ENCODE results near the gene REXO5. TPM values are rescaled to one million over a fixed set of nuclear protein-coding genes. Genes with fewer than 3 reads are reported as not detected.

REXO5 gene
- total RNA-seq (2021), result 6.7 and 7.6 TPM in 2 replicates
- long read RNA-seq, transcript REXO5-201 (20 exons, 2,722 nt), result major isoform, 50 of 95 reads
- long read RNA-seq, partial matches to known transcripts, result 5 of 95 reads
- long read RNA-seq, other reads (novel, unspliced or antisense), result 35 of 95 reads

- Histone ChIP-seq H2BK5ac (ENCODE audit: insufficient read length, low read length) (no peak within 1 kb of the TSS), H4K91ac (ENCODE audit: insufficient read length, low read depth, low read length) (no peak within 1 kb of the TSS), H2BK12ac (ENCODE audit: insufficient read length, low read depth, low read length) (no peak within 1 kb of the TSS), H3K56ac (ENCODE audit: insufficient read length, low read depth, low read length) (no peak within 1 kb of the TSS), H3K9me3 (ENCODE audit: control insufficient read depth, low read depth, low read length) (no peaks in the 10 kb centered on the region), H2AFZ (ENCODE audit: low read length) (no peak within 1 kb of the TSS), H3K4ac (ENCODE audit: low read depth, low read length) (no peak within 1 kb of the TSS), H4K20me1 (ENCODE audit: control insufficient read depth, insufficient read depth, insufficient read length) (no peaks in the 10 kb centered on the region), H2BK120ac (ENCODE audit: low read depth, low read length, poor library complexity, severe bottlenecking) (no peak within 1 kb of the TSS), H3K23me2 (ENCODE audit: insufficient read length, low read depth, low read length, poor library complexity, severe bottlenecking) (peaks cover 2% of the 10 kb centered on the region), H3K14ac (ENCODE audit: insufficient read depth, low read length) (peak within 1 kb of the TSS; percentile 74), H4K8ac (replicated peaks; ENCODE audit: insufficient read length, low read depth, low read length) (no peak within 1 kb of the TSS), H2AK5ac (ENCODE audit: insufficient read length, low read length) (no peak within 1 kb of the TSS), H3K79me2 (ENCODE audit: insufficient read depth, low read length) (no peaks in the 10 kb centered on the region), H2BK15ac (ENCODE audit: low read depth, low read length) (no peak within 1 kb of the TSS), H3K9ac (ENCODE audit: extremely low read depth, insufficient read length, low read length) (peak within 1 kb of the TSS; percentile 74), H3T11ph (ENCODE audit: low read length) (no peak within 1 kb of the TSS), H2BK20ac (ENCODE audit: low read depth, low read length, poor library complexity, severe bottlenecking) (no peak within 1 kb of the TSS), H3K79me1 (ENCODE audit: insufficient read depth, low read depth, low read length, poor library complexity, severe bottlenecking) (no peaks in the 10 kb centered on the region), H3K27me3 (ENCODE audit: insufficient read depth, low read length) (no peaks in the 10 kb centered on the region), H3K27ac (ENCODE audit: insufficient read length, low read depth, low read length) (peak within 1 kb of the TSS; percentile 35), H3K23ac (ENCODE audit: insufficient read length, low read depth, low read length) (no peak within 1 kb of the TSS), H3K18ac (ENCODE audit: insufficient read length, low read depth, low read length) (peak within 1 kb of the TSS; percentile 33), H3K4me1 (ENCODE audit: insufficient read depth, low read length) (no peaks in the 10 kb centered on the region), H3K4me2 (ENCODE audit: insufficient read depth, insufficient read length, low read length) (peak within 1 kb of the TSS; percentile 83), H4K5ac (ENCODE audit: insufficient read length, low read depth, low read length) (no peak within 1 kb of the TSS)
- peak within 1 kb of the TSS; percentile 96 to 98 (median 98) for H3K27ac Mint-ChIP-seq
- peak within 1 kb of the TSS; percentile 95 to 98 for H3K4me3 Mint-ChIP-seq
- H3K36me3 Mint-ChIP-seq (ENCODE audit: insufficient read depth in 1 of 3, low read depth in 3 of 3), result peaks cover 0 to under 1% (median 0%) of the 10 kb centered on the region in 3 experiments; a peak in 1 of 7 replicates
- peak; percentile 50; the same call in 2 of the 3 replicates for TF ChIP-seq CTCF (conservative IDR thresholded peaks at IDR 0.05)
- DNase-seq, result peak; percentile 95
- peaks cover 11 to 15% of the 10 kb centered on the region in 2 experiments for H3K4me1 Mint-ChIP-seq
- WGBS (ENCODE audit: extremely low coverage, insufficient read length, low lambda C conversion rate), result no CpG with 5 or more reads among the region's 74 CpGs
- H3K27me3 Mint-ChIP-seq (ENCODE audit: low read depth), result no peaks in the 10 kb centered on the region
- H3K9me3 Mint-ChIP-seq, result no peaks in the 10 kb centered on the region
Measured at GRCh38 chr16:20806168-20807050, at the start of gene REXO5, which contains the start of gene ERI2. Gene REXO5 (plus strand): TSS chr16:20806527. CDS start chr16:20806954, 427 bp downstream. Gene ERI2 (minus strand): TSS chr16:20806472. CDS start chr16:20806430, 42 bp downstream.

All from H9 (cell line).